Activated naive CD4-positive, alpha-beta T cell treated with anti-CD3 and anti-CD28 coated beads, Interleukin-2, amount 50 U/mL, for 72 hours (primary cell): ENCODE data around the gene STX16. TPM values are rescaled to one million over a fixed set of nuclear protein-coding genes. Genes with fewer than 3 reads are reported as not detected.
"Not testable (repeated sequence)": the region's sequence is repeated elsewhere in the genome, so short reads cannot be mapped to it uniquely, and the experiment has no call there.

Source experiments
- ATAC-seq, 2 donors: fragments of 150-1000 bp; cut with Tn5 transposase; 2 replicates each; pipeline ENCODE4 v1.10.0; 2021; ENCODE audit warnings: mild to moderate bottlenecking in 2 of 2, moderate library complexity in 2 of 2
- DNase-seq, 2 donors: peaks; one replicate each; pipeline ENCODE4 v3.0.0; 2021 to 2022; ENCODE audit warnings: low spot score in 2 of 2
- H3K27ac Mint-ChIP-seq, 2 donors: one replicate each; pipeline ENCODE4 v1.8.0; 2022; ENCODE audit warnings: mild to moderate bottlenecking in 2 of 2, mixed read lengths in 2 of 2
- H3K36me3 Mint-ChIP-seq, 2 donors: one replicate each; pipeline ENCODE4 v1.8.0; 2022; ENCODE audit warnings: mixed read lengths in 2 of 2
- H3K9me3 Mint-ChIP-seq, 2 donors: one replicate each; pipeline ENCODE4 v1.8.0; 2022; ENCODE audit warnings: mixed read lengths in 2 of 2
- total RNA-seq, 2 donors: library from RNA; stranded (reverse); gene quantifications; one replicate each; pipeline ENCODE4 v1.2.3, GENCODE V29; 2022

STX16 gene
- total RNA-seq, 2 donors from 2014 or later, result 130 to 135 TPM

- DNase-seq, result peak; percentile 1 to 50
Measured at GRCh38 chr20:58714340-58714922, 63.3 kb downstream of the STX16 start.

DNA sequence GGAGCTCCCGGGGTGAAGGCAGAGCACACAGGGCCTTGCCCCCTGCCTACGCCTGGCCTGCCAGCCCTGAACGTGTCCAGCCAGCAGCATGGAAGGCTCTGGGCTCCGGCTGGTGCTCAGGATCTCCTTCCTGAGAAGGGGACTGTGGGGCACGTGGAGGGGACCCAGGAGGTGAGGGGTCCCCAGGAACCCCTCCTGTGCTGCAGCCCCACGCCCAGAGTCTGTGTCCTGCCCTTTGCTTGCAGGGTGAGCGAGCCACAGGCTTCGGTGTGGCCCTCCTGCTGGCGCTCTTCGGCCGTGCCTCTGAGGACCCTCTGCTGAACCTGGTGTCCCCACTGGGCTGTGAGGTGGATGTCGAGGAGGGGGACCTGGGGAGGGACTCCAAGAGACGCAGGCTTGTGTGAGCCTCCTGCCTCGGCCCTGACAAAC, 63.9 kb downstream of the STX16 start:
- DNase-seq (peak in 1 of 2 donors; percentile 1), ATAC-seq (no peak)
- H3K36me3 Mint-ChIP-seq, result no peaks in the 10 kb centered on the region
- H3K9me3 Mint-ChIP-seq, result no peaks in the 10 kb centered on the region
- peak overlapping the region in 1 of 2 donors; percentile 53 for H3K27ac Mint-ChIP-seq

More at GRCh38 chr20:58714340-58714922, 63.3 kb downstream of the STX16 start:
- H3K9me3 Mint-ChIP-seq, result no peaks in the 10 kb centered on the region
- H3K36me3 Mint-ChIP-seq, result no peaks in the 10 kb centered on the region
- H3K27ac Mint-ChIP-seq, result no peak overlapping the region
- no peak for ATAC-seq

GRCh38 chr20:58715391-58715800, 64.3 kb downstream of the STX16 start:
- H3K9me3 Mint-ChIP-seq, result no peaks in the 10 kb centered on the region
- no peaks in the 10 kb centered on the region for H3K36me3 Mint-ChIP-seq
- no peak for ATAC-seq
- H3K27ac Mint-ChIP-seq, result peak overlapping the region in 1 of 2 donors; percentile 53
- peak in 1 of 2 donors; percentile 1 for DNase-seq

DNA sequence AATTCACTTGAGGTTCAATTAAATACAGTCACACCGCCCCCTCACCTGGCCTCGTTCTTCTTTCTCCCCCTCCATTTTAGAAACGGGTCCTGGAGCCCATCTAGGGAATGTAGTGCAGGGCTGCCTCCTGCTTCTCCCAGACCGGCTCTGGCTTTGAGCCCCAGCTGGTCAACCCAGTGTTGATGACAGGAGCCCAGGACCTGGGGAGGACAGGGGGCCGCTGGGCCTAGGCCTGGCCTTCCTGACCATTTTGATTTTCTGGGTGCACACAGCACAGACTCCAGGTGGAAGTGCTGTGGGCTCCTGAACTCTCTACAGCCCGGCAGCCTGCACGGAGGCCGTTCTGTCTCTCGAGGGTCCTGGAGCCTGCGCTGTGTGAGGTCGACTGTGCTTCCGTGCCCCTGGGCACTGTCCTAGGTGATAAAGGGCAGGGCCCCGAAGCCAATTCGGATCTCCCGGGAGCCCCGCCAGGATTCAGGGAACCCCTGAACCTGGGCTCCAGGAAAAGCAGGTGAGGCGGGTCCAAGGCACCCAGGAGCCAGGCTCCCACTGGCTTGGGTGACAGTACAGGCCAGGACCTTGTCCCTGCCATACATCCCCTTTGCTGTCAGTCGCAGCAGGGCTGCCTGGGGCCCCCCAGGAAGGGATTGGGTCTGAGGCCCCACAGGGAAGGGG, 64.9 kb downstream of the STX16 start:
- peak overlapping the region in 1 of 2 donors; percentile 53 for H3K27ac Mint-ChIP-seq
- H3K9me3 Mint-ChIP-seq, result no peaks in the 10 kb centered on the region
- no peak for ATAC-seq
- DNase-seq, result peak; percentile 1 to 43
- no peaks in the 10 kb centered on the region for H3K36me3 Mint-ChIP-seq

DNA sequence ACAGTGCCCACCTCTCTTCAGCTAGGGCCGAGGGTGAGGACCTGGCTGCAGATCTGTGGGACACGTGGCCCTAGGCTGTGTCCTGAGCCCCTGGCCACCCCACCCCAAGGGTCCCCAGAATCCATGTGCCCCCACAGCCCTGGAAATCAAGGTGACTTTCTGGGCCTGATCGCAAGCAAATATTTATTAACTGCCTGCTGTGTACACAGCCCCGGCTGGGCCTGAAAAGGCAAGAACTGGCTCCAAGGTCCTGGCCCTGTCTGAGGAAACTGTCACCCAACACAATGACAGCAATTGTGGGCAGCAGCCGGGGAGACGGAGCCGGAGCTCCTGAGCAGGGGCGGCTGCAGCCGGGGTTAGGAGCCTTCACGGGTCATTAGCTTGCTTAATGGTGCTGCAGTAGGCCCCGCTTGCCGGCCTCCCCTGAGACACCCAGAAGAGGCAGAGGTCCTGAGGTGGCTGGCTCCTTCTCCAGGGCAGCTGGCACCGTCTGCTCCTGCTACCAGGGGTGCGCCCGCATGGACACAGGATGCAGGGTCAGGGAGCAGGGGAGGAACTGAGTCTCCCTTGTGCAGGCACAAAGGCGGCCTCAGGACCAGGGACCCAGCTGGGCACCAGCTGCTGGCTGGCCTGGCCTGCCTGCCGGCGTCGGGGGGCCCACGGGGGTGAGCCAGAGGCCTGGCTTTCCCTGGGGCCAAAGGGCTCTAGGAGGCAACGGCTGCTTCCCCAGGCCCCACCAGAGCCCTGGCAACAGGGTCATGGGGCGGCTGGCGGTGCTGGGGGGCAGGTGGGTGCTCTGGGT, 65.6 kb downstream of the STX16 start:
- no peak overlapping the region for H3K27ac Mint-ChIP-seq
- no peaks in the 10 kb centered on the region for H3K9me3 Mint-ChIP-seq
- DNase-seq (peak; percentile 2 to 40), ATAC-seq (no peak)
- no peaks in the 10 kb centered on the region for H3K36me3 Mint-ChIP-seq

DNA sequence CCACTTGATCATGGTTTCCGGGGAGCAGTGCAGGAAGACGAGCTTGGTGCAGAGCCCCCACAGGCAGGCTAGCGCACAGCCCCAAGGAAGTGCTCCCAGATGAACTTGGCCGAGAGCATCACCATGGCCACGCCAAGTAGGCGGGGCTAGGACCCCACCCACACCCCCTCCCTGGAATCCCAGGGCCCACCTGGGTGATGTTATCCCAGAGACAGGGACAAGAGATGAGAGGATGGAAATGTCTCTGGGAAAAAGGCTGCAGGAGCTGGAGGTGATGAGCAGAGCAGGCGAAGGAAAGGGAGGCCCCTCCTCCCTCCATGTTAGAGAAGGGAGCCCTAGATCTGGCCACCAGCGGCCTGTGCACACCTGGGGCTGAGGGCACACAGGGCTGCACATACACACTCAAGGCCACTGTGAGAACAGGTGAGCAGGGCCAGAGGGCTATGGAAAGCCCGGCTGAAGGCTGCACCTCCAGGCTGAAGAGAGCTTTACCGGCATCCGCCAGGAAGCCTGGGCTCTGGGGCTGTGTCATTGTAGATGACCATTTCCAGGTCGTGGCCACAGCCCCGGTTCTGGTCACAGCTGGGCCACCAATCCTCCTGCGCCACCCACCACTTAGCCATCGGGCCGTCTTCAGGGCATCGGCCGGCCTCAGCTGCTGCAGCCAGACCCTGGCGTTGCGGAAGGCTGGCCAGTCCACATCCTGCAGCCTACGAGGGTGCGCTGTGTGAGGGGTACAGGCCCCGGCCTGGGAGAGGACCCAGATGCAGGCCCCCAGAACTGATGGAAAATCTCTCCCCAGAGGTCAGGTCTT, 66.4 kb downstream of the STX16 start:
- peak in 1 of 2 donors; percentile 44 for DNase-seq
- H3K36me3 Mint-ChIP-seq, result no peaks in the 10 kb centered on the region
- no peak for ATAC-seq
- H3K27ac Mint-ChIP-seq, result no peak overlapping the region
- no peaks in the 10 kb centered on the region for H3K9me3 Mint-ChIP-seq

- H3K27ac Mint-ChIP-seq, result no peak overlapping the region
- no peaks in the 10 kb centered on the region for H3K9me3 Mint-ChIP-seq
- peak in 1 of 2 donors; percentile 1 for DNase-seq
- no peak for ATAC-seq
- no peaks in the 10 kb centered on the region for H3K36me3 Mint-ChIP-seq
Measured at GRCh38 chr20:58718121-58718563, 67.1 kb downstream of the STX16 start.

DNA sequence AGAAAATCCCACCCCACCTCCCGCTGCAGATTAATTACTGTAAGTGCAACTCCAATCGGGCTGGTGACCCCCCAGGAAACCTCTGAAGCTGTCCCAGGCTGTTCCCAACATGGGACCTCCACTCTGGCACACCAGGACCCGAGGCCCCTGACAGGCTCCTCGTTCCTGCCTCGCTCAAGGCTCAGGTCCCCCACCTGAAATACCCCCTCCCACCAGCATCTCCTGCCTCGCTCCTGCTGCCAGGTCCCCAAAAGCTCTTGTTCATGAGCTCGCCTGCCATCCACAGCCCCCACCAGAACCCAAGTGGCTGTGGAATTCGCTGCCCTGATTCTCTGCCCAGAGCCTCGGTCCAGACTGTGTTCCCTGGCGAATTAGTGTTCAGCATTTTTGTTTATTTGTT, 67.6 kb downstream of the STX16 start:
- ATAC-seq (no peak), DNase-seq (peak in 1 of 2 donors; percentile 1)
- no peak overlapping the region for H3K27ac Mint-ChIP-seq
- no peaks in the 10 kb centered on the region for H3K36me3 Mint-ChIP-seq
- H3K9me3 Mint-ChIP-seq, result no peaks in the 10 kb centered on the region

- H3K36me3 Mint-ChIP-seq, result no peaks in the 10 kb centered on the region
- DNase-seq (peak in 1 of 2 donors; percentile 40), ATAC-seq (no peak)
- no peak overlapping the region for H3K27ac Mint-ChIP-seq
- no peaks in the 10 kb centered on the region for H3K9me3 Mint-ChIP-seq
Measured at GRCh38 chr20:58719258-58719657, 68.2 kb downstream of the STX16 start.

GRCh38 chr20:58719971-58720371, 68.9 kb downstream of the STX16 start:
- no peak for ATAC-seq
- H3K27ac Mint-ChIP-seq, result no peak overlapping the region
- no peaks in the 10 kb centered on the region for H3K9me3 Mint-ChIP-seq
- peaks cover 0 to 5% of the 10 kb centered on the region in 2 donors for H3K36me3 Mint-ChIP-seq
- DNase-seq, result no peak

DNA sequence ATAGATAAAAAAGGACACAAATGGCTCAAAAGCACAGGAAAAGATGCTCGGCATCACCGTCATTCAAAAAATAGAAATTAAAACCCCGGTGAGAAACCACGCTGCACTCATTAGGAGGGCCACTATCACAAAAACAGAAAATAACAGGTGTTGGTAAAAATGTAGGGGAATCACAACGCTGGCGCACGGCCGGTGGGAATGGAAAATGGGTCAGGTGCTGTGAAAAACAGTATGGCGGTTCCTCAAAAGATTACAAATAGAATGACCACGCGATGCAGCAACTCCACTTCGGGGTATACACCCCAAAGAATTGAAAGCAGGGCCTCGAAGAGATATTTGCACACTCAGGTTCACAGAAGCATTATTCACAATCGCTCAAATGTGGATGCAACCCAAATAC, 69.8 kb downstream of the STX16 start:
- Mint-ChIP-seq H3K36me3 (peaks cover 0 to 6% of the 10 kb centered on the region in 2 donors), H3K9me3 (no peaks in the 10 kb centered on the region), H3K27ac (no peak overlapping the region)
- ATAC-seq (no peak), DNase-seq (no peak)

GRCh38 chr20:58721951-58722778, 71.1 kb downstream of the STX16 start:
- ATAC-seq (no peak), DNase-seq (no peak)
- Mint-ChIP-seq H3K36me3 (peaks cover 0 to 6% of the 10 kb centered on the region in 2 donors), H3K9me3 (no peaks in the 10 kb centered on the region), H3K27ac (peak overlapping the region in 1 of 2 donors; percentile 77)

- no peak for DNase-seq
- H3K27ac Mint-ChIP-seq, result no peak overlapping the region
- no peaks in the 10 kb centered on the region for H3K9me3 Mint-ChIP-seq
- ATAC-seq, result no peak
- peaks cover 0 to 6% of the 10 kb centered on the region in 2 donors for H3K36me3 Mint-ChIP-seq
Measured at GRCh38 chr20:58722877-58723627, 72.0 kb downstream of the STX16 start.

GRCh38 chr20:58723628-58723984, 72.5 kb downstream of the STX16 start:
- H3K27ac Mint-ChIP-seq, result no peak overlapping the region
- no peaks in the 10 kb centered on the region for H3K9me3 Mint-ChIP-seq
- no peak for DNase-seq
- ATAC-seq, result no peak
- H3K36me3 Mint-ChIP-seq, result peaks cover 0 to 6% of the 10 kb centered on the region in 2 donors

- not testable (repeated sequence) for DNase-seq, H3K9me3 Mint-ChIP-seq, H3K27ac Mint-ChIP-seq, H3K36me3 Mint-ChIP-seq, ATAC-seq
Measured at GRCh38 chr20:58726156-58726555, 75.1 kb downstream of the STX16 start.
